H1 (cell line): Measurements from ENCODE around the gene ISG15. TPM values are rescaled to one million over a fixed set of nuclear protein-coding genes. Genes with fewer than 3 reads are reported as not detected.
A peak's percentile ranks its signal among the peaks of the same experiment; 100 is the strongest.

ENCODE experiments used
- KDM5A ChIP-seq: fragments of 200-600 bp; IDR thresholded peaks from 2 replicates; pipeline ENCODE4 v1.7.1; 2012; ENCODE audit warnings: mild to moderate bottlenecking, low read length, inconsistent platforms, mixed read lengths
- RAD21 ChIP-seq, 2 experiments: IDR thresholded peaks in 1 of 2; conservative IDR thresholded peaks in 1 of 2; 2 replicates each; pipeline ENCODE4 v1.6.1; 2011; ENCODE audit warnings: low read depth in 2 of 2, low read length in 2 of 2, improper control_type of control experiment in 1 of 2, inconsistent platforms in 1 of 2, mild to moderate bottlenecking in 1 of 2, moderate library complexity in 1 of 2
- TAF1 ChIP-seq: IDR thresholded peaks from 2 replicates; pipeline ENCODE4 v1.6.1; 2011; ENCODE audit warnings: mild to moderate bottlenecking, low read depth, low read length
- TEAD4 ChIP-seq: IDR thresholded peaks from 2 replicates; pipeline ENCODE4 v1.6.1; 2012; ENCODE audit warnings: low read depth, low read length, inconsistent platforms, mixed read lengths
- polyA plus RNA-seq, 7 experiments: library from polyadenylated mRNA; depleted of rRNA in 3 of 7; stranded (reverse) in 5 of 7; unstranded in 2 of 7; fragments of >200 nt in 5 of 7; fragments of 200-250 nt in 2 of 7; gene quantifications; 1 replicate in 5 of 7; 2 replicates in 1 of 7; 4 replicates in 1 of 7; pipeline versions ENCODE4 v1.2.1 to v1.2.3, GENCODE V29; 2011 to 2013; ENCODE audit warnings: missing spikeins in 2 of 7, mixed read lengths in 2 of 7
- total RNA-seq: library from RNA; stranded (reverse); fragmentation: NEBNext Ultra II Directional; extraction: Animal tissue kit (Norgen Biotek cat#: 25700); gene quantifications from 2 replicates; pipeline ENCODE4 v1.2.1, GENCODE V29; 2021
- TF ChIP-seq, protein P1 (sequence below): IDR thresholded peaks from 2 replicates; pipeline ENCODE4 v1.6.1; 2011; ENCODE audit warnings: low read length, improper control_type of control experiment

Gene ISG15
- total and polyA plus RNA-seq, 2 of the 8 experiments (the other 6 are each of a cell fraction or from before 2014, with no cell fraction given) = 29.3 to 121 TPM

DNA sequence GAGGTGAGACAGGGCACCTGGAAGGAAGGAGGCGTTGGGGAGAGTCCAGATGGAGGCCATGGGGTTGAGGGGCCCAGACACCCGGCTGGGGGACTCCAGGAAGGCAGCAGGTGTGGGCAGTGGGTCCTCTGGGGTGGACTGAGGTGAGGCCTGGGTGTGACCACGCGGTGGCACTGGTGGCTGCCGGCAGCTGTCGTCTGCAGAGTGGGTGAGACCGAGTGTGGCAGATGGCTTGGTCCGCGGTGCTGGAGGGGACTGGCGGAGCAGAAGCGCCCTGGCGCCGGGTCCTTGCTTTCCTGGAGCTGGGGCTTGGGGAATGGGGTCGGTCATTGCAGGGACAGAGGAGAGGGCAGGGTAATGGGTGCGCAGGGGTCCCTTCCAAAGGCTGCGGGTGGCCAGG, 19.1 kb downstream of the ISG15 start (continued):
- TF ChIP-seq TEAD4 = no peak
- peak in 1 of 2 experiments; percentile 16; a peak in 1 of 4 replicates for TF ChIP-seq RAD21 (IDR thresholded peaks at IDR 0.05 in 1 of 2, conservative IDR thresholded peaks at IDR 0.05 in 1 of 2; ENCODE audit: low read depth in 2 of 2, low read length in 2 of 2)
- no peak for TF ChIP-seq TAF1
- TF ChIP-seq, protein P1, sequence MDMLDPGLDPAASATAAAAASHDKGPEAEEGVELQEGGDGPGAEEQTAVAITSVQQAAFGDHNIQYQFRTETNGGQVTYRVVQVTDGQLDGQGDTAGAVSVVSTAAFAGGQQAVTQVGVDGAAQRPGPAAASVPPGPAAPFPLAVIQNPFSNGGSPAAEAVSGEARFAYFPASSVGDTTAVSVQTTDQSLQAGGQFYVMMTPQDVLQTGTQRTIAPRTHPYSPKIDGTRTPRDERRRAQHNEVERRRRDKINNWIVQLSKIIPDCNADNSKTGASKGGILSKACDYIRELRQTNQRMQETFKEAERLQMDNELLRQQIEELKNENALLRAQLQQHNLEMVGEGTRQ = no peak
- TF ChIP-seq KDM5A = no peak
